Measurements from ENCODE around the gene TMEM178B.

DNA sequence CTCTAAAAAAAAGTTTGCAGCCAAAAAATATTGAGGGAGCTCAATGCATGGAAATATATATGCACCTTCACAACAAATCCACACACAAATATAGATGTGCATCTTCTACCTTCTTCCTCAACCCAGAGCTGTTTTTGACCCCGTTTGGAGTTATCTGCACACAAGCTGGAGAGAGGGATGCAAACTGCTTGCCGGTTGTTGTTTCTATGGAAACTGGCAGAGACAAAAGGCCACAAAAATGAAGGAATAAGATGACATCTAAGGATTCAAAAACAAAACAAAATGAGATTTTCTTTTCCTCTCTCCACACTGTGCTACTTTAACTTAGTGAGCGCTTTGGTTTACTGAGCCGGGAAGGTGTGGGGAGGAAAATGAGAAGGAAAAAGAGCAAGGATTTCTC lies 267.1 kb downstream of the TMEM178B start:
- TF ChIP-seq CTCF (conservative IDR thresholded peaks at IDR 0.05) (no peak), EZH2 (IDR thresholded peaks at IDR 0.05; ENCODE audit: low read depth) (no peak)

Data from PC-9 (cell line).